Glutamatergic neuron (in vitro differentiated cells): ENCODE results near the gene NDUFV1. TPM values are rescaled to one million over a fixed set of nuclear protein-coding genes. Genes with fewer than 3 reads are reported as not detected.
"Not testable (repeated sequence)": the region's sequence is repeated elsewhere in the genome, so short reads cannot be mapped to it uniquely, and the experiment has no call there.

ENCODE experiments used
- DNase-seq: peaks from one replicate; pipeline ENCODE4 v3.0.0; 2022
- H3K27ac Mint-ChIP-seq: one replicate; pipeline ENCODE4 v1.8.0; 2020; ENCODE audit warnings: mild to moderate bottlenecking, mixed read lengths, inconsistent platforms; ENCODE audit not compliant: unreplicated experiment
- H3K27me3 Mint-ChIP-seq: one replicate; pipeline ENCODE4 v1.8.0; 2020; ENCODE audit warnings: mild to moderate bottlenecking, moderate library complexity, mixed read lengths, inconsistent platforms; ENCODE audit not compliant: unreplicated experiment
- H3K36me3 Mint-ChIP-seq: one replicate; pipeline ENCODE4 v1.8.0; 2020; ENCODE audit warnings: mild to moderate bottlenecking, mixed read lengths, inconsistent platforms; ENCODE audit not compliant: unreplicated experiment
- H3K4me1 Mint-ChIP-seq: one replicate; pipeline ENCODE4 v1.8.0; 2020; ENCODE audit warnings: mild to moderate bottlenecking, low read depth, mixed read lengths, inconsistent platforms; ENCODE audit not compliant: unreplicated experiment
- H3K4me3 Mint-ChIP-seq: one replicate; pipeline ENCODE4 v1.8.0; 2020; ENCODE audit warnings: mild to moderate bottlenecking, mixed read lengths, inconsistent platforms; ENCODE audit not compliant: unreplicated experiment
- H3K9me3 Mint-ChIP-seq: one replicate; pipeline ENCODE4 v1.8.0; 2020; ENCODE audit warnings: mild to moderate bottlenecking, moderate library complexity, mixed read lengths, inconsistent platforms; ENCODE audit not compliant: unreplicated experiment
- total RNA-seq: library from RNA; stranded (reverse); fragmentation: NEBNext Ultra II Directional; extraction: Animal tissue kit (Norgen Biotek cat#: 25700); gene quantifications from one replicate; pipeline ENCODE4 v1.2.1, GENCODE V29; 2021; ENCODE audit not compliant: unreplicated experiment
- TF ChIP-seq, protein P1 (sequence below): fragments of 200-600 bp; sonication (generic); IDR thresholded peaks from one replicate; pipeline ENCODE4 v1.5.0; 2021; ENCODE audit not compliant: partially characterized antibody, unreplicated experiment

NDUFV1 gene
- total RNA-seq, 1 donor from 2014 or later = 216 TPM

DNA sequence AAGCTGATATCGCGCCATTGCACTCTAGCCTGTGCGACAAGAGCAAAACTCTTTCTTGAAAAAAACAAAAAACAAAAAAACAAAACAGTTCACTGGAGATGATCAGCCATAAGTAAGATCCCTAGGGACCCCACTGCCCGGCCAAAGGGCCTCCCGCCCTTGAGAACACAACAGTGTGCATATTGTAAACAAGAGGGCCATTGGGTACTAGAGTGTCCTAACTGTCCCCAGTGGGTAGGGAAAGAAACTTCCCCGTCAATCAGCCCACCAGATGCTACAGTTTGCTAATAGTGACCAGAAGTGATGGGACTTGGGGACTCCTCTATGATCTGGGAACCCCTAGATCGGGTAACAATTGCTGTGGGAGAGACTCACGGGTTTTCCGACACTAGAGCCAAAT, 47.5 kb downstream of the NDUFV1 start:
- TF ChIP-seq, protein P1, sequence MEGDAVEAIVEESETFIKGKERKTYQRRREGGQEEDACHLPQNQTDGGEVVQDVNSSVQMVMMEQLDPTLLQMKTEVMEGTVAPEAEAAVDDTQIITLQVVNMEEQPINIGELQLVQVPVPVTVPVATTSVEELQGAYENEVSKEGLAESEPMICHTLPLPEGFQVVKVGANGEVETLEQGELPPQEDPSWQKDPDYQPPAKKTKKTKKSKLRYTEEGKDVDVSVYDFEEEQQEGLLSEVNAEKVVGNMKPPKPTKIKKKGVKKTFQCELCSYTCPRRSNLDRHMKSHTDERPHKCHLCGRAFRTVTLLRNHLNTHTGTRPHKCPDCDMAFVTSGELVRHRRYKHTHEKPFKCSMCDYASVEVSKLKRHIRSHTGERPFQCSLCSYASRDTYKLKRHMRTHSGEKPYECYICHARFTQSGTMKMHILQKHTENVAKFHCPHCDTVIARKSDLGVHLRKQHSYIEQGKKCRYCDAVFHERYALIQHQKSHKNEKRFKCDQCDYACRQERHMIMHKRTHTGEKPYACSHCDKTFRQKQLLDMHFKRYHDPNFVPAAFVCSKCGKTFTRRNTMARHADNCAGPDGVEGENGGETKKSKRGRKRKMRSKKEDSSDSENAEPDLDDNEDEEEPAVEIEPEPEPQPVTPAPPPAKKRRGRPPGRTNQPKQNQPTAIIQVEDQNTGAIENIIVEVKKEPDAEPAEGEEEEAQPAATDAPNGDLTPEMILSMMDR = no peak
- no peaks in the 10 kb centered on the region for H3K9me3 Mint-ChIP-seq
- no peak overlapping the region for H3K27ac Mint-ChIP-seq
- H3K27me3 Mint-ChIP-seq = peaks cover 2% of the 10 kb centered on the region
- no peaks in the 10 kb centered on the region for H3K4me1 Mint-ChIP-seq
- H3K36me3 Mint-ChIP-seq = no peaks in the 10 kb centered on the region
- no peak for DNase-seq
- H3K4me3 Mint-ChIP-seq = no peak overlapping the region

DNA sequence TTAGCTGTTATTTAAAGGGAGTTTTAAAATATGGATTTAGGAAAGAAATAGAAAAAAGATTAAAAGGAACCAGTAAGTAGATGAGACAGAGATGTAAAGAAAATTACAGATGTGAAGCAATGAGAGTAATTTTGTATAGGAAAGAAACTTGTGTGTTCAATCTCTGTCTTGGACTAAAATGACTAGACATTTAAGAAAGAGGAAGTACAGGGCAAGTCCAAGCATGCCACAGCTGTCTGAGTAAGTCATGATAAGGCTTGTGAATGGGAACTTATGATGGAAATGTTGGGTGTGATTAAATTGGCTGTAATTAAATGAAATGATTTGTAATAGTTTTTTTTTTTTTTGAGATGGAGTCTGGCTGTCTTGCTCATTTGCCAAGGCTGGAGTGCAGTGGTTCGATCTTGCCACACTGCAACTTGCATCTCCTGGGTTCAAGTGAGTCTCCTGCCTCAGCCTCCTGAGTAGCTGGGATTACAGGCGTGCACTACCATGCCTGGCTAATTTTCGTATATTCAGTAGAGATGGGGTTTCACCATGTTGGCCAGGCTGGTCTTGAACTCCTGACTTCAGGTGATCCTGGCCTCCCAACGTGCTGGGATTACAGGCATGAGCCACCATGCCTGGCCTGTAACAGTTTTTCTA, 49.7 kb downstream of the NDUFV1 start:
- H3K27me3 Mint-ChIP-seq = peaks cover 3% of the 10 kb centered on the region
- TF ChIP-seq, protein P1 = no peak
- no peak overlapping the region for H3K27ac Mint-ChIP-seq
- H3K4me3 Mint-ChIP-seq = no peak overlapping the region
- H3K36me3 Mint-ChIP-seq = no peaks in the 10 kb centered on the region
- no peak for DNase-seq
- no peaks in the 10 kb centered on the region for H3K4me1 Mint-ChIP-seq
- no peaks in the 10 kb centered on the region for H3K9me3 Mint-ChIP-seq

DNA sequence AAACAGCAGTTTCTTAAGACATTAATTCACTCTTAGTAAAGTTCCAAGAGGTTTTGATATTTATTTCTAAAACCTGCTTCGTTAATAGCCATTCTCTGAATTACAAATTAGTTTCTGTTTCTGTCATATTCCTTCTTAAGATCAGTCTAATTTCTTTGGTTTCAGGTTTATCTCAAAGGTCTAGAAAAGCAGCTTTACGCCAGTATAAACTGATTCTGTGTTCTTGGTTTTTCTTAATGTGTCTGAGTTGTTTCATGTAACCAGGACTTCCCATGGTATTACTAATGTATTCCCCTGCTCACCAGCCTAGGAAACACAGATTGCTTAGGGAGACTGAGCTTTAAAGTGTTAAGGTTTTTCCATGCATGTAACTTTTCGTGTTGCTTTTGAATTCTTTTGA, 50.6 kb downstream of the NDUFV1 start:
- Mint-ChIP-seq H3K4me1 (no peaks in the 10 kb centered on the region), H3K36me3 (no peaks in the 10 kb centered on the region), H3K27me3 (peaks cover 3% of the 10 kb centered on the region), H3K9me3 (no peaks in the 10 kb centered on the region), H3K27ac (no peak overlapping the region), H3K4me3 (no peak overlapping the region)
- no peak for DNase-seq
- TF ChIP-seq, protein P1 = no peak

DNA sequence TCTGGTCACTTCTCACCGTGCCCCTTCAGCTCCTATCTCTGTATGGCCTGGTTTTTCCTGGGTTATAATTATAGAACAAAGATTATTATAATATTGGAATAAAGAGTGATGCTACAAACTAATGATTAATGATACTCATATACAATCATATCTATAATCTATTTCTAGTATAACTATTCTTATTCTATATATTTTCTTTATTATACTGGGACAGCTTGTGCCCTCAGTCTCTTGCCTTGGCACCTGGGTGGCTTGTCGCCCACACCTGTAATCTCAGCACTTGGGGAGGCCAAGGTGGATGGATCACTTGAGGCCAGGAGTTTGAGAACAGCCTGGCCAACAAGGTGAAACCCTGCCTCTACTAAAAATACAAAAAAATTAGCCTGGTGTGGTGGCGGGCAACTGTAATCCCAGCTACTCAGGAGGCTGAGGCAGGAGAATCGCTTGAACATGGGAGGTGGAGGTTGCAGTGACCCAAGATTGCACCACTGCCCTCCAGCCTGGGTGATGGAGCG, 53.0 kb downstream of the NDUFV1 start:
- not testable (repeated sequence) for DNase-seq, H3K4me1 Mint-ChIP-seq, H3K27ac Mint-ChIP-seq, H3K4me3 Mint-ChIP-seq, H3K9me3 Mint-ChIP-seq, H3K36me3 Mint-ChIP-seq, H3K27me3 Mint-ChIP-seq

GRCh38 chr11:67660752-67661151, 54.0 kb downstream of the NDUFV1 start:
- H3K27me3 Mint-ChIP-seq, H3K4me3 Mint-ChIP-seq, H3K36me3 Mint-ChIP-seq, H3K9me3 Mint-ChIP-seq, DNase-seq, H3K27ac Mint-ChIP-seq, H3K4me1 Mint-ChIP-seq: not testable (repeated sequence)

Other genes with a start within 250 kb of the NDUFV1 start
- not detected for gene CLCF1, start 233.3 kb upstream of the NDUFV1 start, total RNA-seq
- 12.1 TPM for gene RAD9A, start 214.9 kb upstream of the NDUFV1 start, total RNA-seq
- 163 TPM for gene PPP1CA, start 205.1 kb upstream of the NDUFV1 start, total RNA-seq
- gene TBC1D10C, start 202.9 kb upstream of the NDUFV1 start, total RNA-seq = not detected
- gene CARNS1, start 191.3 kb upstream of the NDUFV1 start, total RNA-seq = 0.07 TPM
- gene RPS6KB2, start 178.4 kb upstream of the NDUFV1 start, total RNA-seq = 69.0 TPM
- gene PTPRCAP, start 169.3 kb upstream of the NDUFV1 start, total RNA-seq = 2.1 TPM
- gene CORO1B, start 163.5 kb upstream of the NDUFV1 start, total RNA-seq = 88.8 TPM
- gene GPR152, start 154.2 kb upstream of the NDUFV1 start, total RNA-seq = not detected
- gene CABP4, start 151.6 kb upstream of the NDUFV1 start, total RNA-seq = not detected
- gene TMEM134, start 137.7 kb upstream of the NDUFV1 start, total RNA-seq = 41.9 TPM
- 43.0 TPM for gene AIP, start 123.9 kb upstream of the NDUFV1 start, total RNA-seq
- gene PITPNM1, start 101.6 kb upstream of the NDUFV1 start, total RNA-seq = 25.6 TPM
- 21.9 TPM for gene CDK2AP2, start 98.8 kb upstream of the NDUFV1 start, total RNA-seq
- gene CABP2, start 83.5 kb upstream of the NDUFV1 start, total RNA-seq = not detected
- 712 TPM for gene GSTP1, start 23.1 kb upstream of the NDUFV1 start, total RNA-seq
- 5.8 TPM for gene NUDT8, start 23.0 kb downstream of the NDUFV1 start, total RNA-seq
- not detected for gene TBX10, start 32.8 kb downstream of the NDUFV1 start, total RNA-seq
- gene ACY3, start 43.8 kb downstream of the NDUFV1 start, total RNA-seq = not detected
- gene ALDH3B2, start 67.7 kb downstream of the NDUFV1 start, total RNA-seq = not detected